ENCODE measurements around the gene PDE9A.
"Not testable (repeated sequence)": the region's sequence is repeated elsewhere in the genome, so short reads cannot be mapped to it uniquely, and the experiment has no call there.

PDE9A gene

DNA sequence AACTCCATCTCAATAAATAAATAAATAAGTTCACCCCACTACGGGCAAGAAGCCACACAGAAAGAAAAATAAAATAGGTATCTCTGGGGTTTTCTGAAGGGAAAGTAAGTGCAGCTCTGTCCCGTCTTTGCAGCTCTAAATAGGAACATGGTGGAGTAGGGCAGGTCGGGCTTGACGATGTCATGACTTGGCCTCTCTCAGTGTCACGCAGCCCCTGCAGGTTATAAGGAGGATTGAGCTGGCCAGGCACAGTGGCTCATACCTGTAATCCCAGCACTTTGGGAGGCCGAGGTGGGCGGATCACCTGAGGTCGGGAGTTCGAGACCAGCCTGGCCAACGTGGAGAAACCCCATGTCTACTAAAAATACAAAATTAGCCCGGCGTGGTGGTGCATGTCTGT lies 67.1 kb downstream of the PDE9A start:
- not testable (repeated sequence) for DNase-seq

DNA sequence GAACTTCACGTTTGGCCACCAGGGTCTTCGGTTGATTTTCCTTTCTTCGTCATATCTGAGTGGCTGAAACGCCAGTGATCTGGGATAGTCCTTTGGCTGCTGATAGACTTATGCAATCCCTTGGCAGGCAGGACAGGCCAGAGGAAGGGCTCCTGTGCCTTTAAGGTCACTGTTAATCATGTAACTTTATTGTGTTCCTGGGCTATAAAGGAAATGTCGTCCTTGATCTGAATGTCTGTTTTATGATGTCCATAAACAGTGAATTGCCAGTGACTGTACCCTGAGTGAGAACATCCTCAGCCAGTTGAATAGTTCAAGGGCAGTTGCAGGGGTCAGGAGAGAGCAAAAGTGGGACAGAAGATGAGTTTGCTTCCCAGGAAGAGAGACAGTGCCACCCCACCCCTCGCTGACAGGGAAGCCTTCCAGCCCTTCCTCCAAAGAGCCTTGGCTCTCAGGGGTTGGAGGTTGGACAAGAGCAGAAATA lies 68.0 kb downstream of the PDE9A start:
- DNase-seq, result no peak

DNA sequence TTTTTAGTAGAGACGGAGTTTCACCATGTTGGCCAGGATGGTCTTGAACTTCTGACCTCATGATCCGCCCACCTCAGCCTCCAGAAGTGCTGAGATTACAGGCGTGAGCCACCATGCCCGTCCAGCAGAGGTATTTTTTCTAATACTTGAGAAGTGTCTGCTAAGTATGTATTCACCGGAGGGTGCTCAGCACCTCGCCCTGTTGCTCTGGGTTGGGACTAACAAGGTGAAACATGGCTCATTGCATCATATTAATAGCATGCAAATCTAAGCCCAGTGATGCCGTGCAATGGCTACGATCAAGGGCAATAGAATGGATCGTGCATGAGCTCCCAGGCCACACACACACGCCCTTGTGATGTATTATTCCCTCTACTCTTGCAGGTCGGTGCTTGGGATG lies 68.7 kb downstream of the PDE9A start:
- DNase-seq, result no peak

DNA sequence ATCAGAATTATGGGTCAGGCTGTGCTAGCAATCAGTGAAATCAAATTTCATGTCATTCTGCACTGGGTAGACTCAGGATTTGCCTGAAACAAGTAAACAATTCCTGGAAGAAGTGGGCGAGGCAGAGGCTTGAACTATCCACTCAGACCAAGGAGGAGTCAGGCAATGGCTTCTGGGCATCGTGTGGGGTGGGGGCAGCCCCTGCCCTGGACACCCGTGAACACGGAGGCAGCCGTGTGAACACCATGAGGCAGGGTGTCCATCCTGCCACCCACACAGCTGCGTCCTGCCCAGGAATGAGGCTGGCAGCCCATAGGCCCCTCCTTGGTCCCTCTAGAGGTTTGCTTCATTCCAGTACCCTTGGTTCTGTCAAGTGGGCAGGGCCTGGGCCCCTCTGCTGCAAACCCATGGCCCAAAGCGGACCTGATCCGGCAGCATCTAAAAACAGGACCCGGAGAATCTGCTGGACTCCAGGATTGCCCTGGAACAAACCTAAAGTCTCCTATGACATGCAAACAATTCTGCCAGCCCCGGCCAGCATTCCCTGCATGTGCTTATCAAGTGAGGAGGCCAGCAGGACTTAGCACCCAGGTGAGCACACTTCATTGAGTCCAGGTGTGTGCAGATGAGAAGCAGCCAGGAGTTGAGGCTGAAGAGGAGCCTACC lies 69.5 kb downstream of the PDE9A start:
- no peak for DNase-seq

DNA sequence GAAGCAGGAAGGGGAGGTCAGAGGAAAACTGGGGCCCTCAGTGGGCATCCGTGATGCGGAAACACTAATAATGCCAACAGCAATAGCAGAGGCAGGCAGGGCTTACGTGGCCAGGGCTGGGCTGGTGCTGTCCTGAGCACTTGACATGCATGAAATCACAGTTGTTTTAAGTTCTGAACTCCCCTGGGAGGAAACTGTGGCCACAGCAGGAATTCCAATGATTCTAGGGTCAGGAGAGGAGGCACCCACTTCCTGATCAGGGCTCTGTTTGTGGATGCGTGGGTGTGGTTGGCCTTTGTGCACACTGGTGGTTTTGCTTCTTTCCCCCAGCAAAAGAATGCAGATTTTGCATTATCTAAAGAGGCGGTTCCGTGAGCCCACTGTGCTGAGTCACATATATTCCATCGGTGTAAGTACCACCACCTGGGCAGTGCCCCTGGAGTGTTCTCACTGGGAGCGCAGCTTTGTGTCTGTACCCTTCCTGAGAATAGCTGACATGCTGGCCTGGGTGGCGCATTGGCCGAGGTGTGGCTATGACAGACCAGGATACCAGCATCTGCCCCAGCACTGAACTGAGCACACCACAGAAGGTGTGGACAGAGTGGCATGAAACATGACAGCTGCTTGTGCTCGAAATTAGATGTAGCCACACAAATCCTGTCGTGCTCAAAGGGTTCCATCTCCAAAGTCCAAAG lies 71.0 kb downstream of the PDE9A start:
- no peak for DNase-seq

GRCh38 chr21:42725416-42725930 lies 72.1 kb downstream of the PDE9A start:
- DNase-seq, result no peak

GRCh38 chr21:42731264-42732032 lies 78.0 kb downstream of the PDE9A start:
- DNase-seq, result no peak

- DNase-seq, result no peak
These were observed 78.6 kb downstream of the PDE9A start for GRCh38 chr21:42732033-42732410.

- no peak for DNase-seq
These were observed 79.7 kb downstream of the PDE9A start for GRCh38 chr21:42733037-42733627.

DNA sequence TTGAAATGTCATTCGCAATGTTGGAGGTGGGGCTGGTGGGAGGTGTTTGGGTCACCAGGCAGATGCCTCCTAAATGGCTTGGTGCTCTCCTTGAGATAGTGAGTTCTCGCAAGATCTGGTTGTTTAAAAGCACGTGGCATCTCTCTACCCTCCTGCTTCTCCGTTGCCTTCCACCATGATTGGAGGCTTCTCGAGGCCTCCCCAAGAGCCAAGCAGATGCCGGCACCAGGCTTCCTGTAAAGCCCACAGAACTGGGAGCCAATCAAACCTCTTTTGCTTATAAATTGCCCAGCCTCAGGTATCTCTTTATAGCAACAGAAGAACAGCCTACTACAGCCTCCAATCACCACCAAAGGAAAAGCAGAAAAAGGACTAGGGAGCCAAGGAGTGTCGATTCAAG lies 80.5 kb downstream of the PDE9A start:
- DNase-seq, result no peak

GRCh38 chr21:42734323-42734971 lies 81.0 kb downstream of the PDE9A start:
- no peak for DNase-seq

DNA sequence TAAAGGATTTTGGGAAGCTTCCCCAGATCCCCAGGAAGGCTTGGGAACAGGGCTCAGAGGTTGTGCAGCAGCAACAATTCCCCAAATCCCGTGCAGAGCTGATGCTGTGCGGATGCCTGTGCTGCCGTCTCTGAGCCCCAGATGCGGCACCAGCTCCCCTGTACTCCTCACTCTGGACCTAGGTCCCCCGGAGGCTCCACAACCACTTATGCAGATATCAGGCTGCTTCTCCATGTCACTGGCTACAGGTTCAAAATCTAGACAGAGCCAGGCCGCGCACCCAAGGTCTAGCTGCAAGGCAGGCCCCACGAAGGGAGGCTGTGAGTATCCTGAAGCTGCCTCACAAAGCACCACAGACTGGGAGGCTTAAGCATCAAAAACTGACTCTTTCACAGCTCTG lies 81.6 kb downstream of the PDE9A start:
- DNase-seq, result no peak

GRCh38 chr21:42735944-42736343 lies 82.5 kb downstream of the PDE9A start:
- no peak for DNase-seq

DNA sequence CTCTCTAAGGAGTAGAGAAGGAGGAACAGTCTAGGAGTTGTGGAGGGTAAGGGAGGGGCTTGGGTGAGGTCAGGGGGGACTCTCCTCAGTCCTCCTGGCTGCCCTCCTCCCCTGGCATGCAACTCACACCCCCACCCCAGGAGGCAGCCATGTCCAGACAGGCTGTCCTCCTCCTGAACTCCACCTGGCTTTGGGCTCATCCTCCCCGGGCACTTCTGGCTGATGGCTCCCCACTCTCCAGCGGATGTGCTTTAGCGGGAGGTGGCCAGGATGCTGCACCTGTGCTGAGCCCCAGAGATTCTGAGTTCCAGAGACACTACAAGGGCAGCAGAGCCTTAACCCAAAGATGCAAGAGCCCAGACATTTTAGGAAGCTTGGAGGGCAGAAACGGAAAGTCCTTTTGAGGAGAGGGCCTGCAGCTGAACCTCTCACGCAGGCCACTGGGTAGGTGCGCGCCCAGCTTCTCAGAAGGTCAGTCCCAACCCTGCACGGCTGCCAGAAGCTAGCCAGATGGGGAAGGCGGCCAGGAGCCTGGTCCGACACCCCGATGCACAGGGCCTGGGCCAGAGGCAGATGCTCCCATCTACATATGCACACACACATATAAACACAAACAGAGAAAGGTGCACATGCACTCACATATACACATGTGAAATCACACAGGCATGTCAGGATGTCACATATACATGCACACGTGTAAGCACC lies 83.4 kb downstream of the PDE9A start:
- no peak for DNase-seq

GRCh38 chr21:42737951-42738590 lies 84.7 kb downstream of the PDE9A start:
- DNase-seq, result no peak

DNA sequence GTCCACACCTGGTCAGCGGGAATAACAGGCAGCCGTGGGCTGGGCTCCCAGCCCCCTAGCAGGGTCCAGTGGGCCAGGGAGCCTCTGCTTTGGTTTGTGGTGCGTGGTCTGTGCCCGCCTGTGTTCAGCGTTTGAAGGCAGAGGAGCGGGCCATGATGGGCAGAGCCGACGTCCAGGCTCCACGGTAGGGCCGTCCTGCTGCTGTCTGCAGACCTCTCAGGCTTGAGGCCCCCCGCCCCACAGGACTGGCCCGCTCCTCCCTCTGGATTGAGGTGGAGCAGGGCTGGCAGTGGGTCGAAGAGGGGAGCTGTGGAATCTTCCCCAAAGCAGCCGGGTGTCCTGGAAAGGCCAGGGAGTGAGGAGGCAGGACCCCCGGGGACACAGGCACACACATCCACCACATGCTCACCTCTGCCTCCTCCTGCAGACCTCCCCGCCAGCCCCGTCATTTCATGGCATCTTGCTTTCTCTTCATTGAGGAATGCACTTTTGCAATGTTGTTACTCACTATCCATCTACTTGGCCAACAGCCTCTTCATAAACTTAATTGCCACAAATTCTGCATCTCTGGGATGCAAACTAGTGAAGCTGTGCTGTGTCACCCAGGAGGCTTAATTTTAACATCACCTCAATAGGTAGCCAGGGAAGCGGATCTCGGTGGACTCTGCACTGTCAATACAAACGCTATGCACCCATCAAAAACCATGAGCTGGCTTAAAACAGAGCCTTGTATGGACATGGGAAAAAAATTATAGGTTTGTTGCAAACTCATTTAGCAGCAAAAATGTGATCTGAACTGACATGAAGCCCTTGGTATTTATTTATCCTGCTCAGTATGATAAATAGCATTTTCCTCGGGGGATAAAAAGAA lies 85.9 kb downstream of the PDE9A start:
- no peak for DNase-seq

- no peak for DNase-seq
These were observed 87.0 kb downstream of the PDE9A start for GRCh38 chr21:42740405-42740909.

GRCh38 chr21:42741066-42741465 lies 87.6 kb downstream of the PDE9A start:
- no peak for DNase-seq

GRCh38 chr21:42744520-42745445 lies 91.4 kb downstream of the PDE9A start:
- DNase-seq, result no peak

Measured in NCI-H1417 treated with DMSO at 0.1 percent for 48 hours (cell line).